Karpas-422 (cell line): ENCODE measurements around the gene LZTR1. TPM values are rescaled to one million over a fixed set of nuclear protein-coding genes. Genes with fewer than 3 reads are reported as not detected.

ENCODE experiments used
- DNase-seq: peaks from one replicate; pipeline ENCODE4 v3.0.0-alpha.2; 2015
- H2AFZ ChIP-seq: fragments of 200-600 bp; sonication (generic); 2 replicates; pipeline ENCODE4 v1.6.1; 2014; ENCODE audit warnings: antibody characterized with exemption, low read length, mixed read lengths
- H3K27ac ChIP-seq: fragments of 200-600 bp; sonication (generic); 2 replicates; pipeline ENCODE4 v1.5.1; 2014; ENCODE audit warnings: mild to moderate bottlenecking, low read length, moderate library complexity
- H3K27me3 ChIP-seq: fragments of 200-600 bp; sonication (generic); 2 replicates; pipeline ENCODE4 v1.6.1; 2014; ENCODE audit warnings: low read length, mixed read lengths
- H3K36me3 ChIP-seq: fragments of 200-600 bp; sonication (generic); 2 replicates; pipeline ENCODE4 v1.6.1; 2014; ENCODE audit warnings: low read length, mixed read lengths; ENCODE audit not compliant: insufficient read depth
- H3K4me1 ChIP-seq: fragments of 200-600 bp; sonication (generic); 2 replicates; pipeline ENCODE4 v1.6.1; 2014; ENCODE audit warnings: mild to moderate bottlenecking, low read length, mixed read lengths
- H3K4me2 ChIP-seq: fragments of 200-600 bp; sonication (generic); 2 replicates; pipeline ENCODE4 v1.6.1; 2014; ENCODE audit warnings: low read length, low read depth, mild to moderate bottlenecking; ENCODE audit not compliant: poor library complexity, severe bottlenecking
- H3K4me3 ChIP-seq: fragments of 200-600 bp; sonication (generic); 2 replicates; pipeline ENCODE4 v1.5.1; 2014; ENCODE audit warnings: mild to moderate bottlenecking, antibody characterized with exemption, low read length, mixed read lengths
- H3K79me2 ChIP-seq: fragments of 200-600 bp; sonication (generic); 2 replicates; pipeline ENCODE4 v1.6.1; 2014; ENCODE audit warnings: mild to moderate bottlenecking, low read length, mixed read lengths
- H3K9ac ChIP-seq: fragments of 200-600 bp; sonication (generic); 2 replicates; pipeline ENCODE4 v1.6.0; 2014; ENCODE audit warnings: low read length
- H3K9me2 ChIP-seq: fragments of 200-600 bp; sonication (generic), shearing (Covaris generic); replicated peaks from 2 replicates; pipeline ENCODE4 v1.6.0; 2014; ENCODE audit warnings: mild to moderate bottlenecking, low read length, moderate library complexity; ENCODE audit not compliant: insufficient read depth
- H3K9me3 ChIP-seq: fragments of 300-700, 200-600 bp; sonication (generic); 2 replicates; pipeline ENCODE4 v1.6.1; 2014; ENCODE audit warnings: low read length, mixed read lengths
- H4K20me1 ChIP-seq: fragments of 200-600 bp; sonication (generic); 2 replicates; pipeline ENCODE4 v1.6.1; 2014; ENCODE audit warnings: mild to moderate bottlenecking, antibody characterized with exemption, low read length, low read depth; ENCODE audit not compliant: insufficient read depth
- total RNA-seq: library from RNA; depleted of rRNA; stranded (reverse); fragments of >200 nt; shearing (Covaris generic); gene quantifications from 2 replicates; pipeline ENCODE4 v1.2.3, GENCODE V29; 2014; ENCODE audit warnings: low replicate concordance

LZTR1 gene
- total RNA-seq, 1 experiment from 2014 or later = 22.4 TPM

DNA sequence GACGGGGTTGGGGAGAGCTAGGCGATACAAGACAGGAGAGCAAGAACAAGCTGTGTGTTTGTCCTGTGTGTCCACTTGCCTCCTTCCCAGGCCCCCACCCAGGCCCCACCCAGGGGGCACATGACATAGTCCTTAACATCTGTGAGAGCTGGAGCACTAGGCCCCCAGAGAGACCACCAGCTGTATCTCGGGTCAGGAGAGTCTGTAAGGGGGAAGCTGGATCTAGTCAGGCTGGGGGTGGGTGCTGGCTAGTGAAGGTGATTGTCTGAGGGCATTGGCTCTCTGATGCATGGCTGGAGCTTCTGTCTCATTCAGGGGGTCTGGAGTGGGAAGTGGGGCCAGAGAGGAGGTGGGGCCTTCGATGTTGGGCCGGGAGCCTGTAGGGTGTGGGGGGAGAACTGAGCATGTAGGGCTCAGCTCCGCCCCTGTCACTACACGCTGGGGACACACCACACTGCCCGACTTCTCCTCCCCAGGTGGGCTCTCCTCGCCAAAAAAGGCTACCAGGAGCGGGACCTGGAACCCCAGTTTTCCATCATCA, 33.4 kb downstream of the LZTR1 start:
- peak overlapping the region; percentile 61 for H3K9ac ChIP-seq
- no peaks in the 10 kb centered on the region for H4K20me1 ChIP-seq
- H3K79me2 ChIP-seq = no peaks in the 10 kb centered on the region
- no peaks in the 10 kb centered on the region for H3K9me3 ChIP-seq
- H2AFZ ChIP-seq = peak overlapping the region; percentile 55; the same call in 1 of the 2 replicates
- peak overlapping the region; percentile 68; the same call in 1 of the 2 replicates for H3K4me3 ChIP-seq
- H3K4me1 ChIP-seq = peaks cover 25% of the 10 kb centered on the region
- H3K27ac ChIP-seq = peak overlapping the region; percentile 53; the same call in 1 of the 2 replicates
- no peak for DNase-seq
- no peaks in the 10 kb centered on the region for H3K27me3 ChIP-seq
- H3K4me2 ChIP-seq = peak overlapping the region; percentile 82
- no peaks in the 10 kb centered on the region for H3K36me3 ChIP-seq
- H3K9me2 ChIP-seq = no peaks in the 10 kb centered on the region

DNA sequence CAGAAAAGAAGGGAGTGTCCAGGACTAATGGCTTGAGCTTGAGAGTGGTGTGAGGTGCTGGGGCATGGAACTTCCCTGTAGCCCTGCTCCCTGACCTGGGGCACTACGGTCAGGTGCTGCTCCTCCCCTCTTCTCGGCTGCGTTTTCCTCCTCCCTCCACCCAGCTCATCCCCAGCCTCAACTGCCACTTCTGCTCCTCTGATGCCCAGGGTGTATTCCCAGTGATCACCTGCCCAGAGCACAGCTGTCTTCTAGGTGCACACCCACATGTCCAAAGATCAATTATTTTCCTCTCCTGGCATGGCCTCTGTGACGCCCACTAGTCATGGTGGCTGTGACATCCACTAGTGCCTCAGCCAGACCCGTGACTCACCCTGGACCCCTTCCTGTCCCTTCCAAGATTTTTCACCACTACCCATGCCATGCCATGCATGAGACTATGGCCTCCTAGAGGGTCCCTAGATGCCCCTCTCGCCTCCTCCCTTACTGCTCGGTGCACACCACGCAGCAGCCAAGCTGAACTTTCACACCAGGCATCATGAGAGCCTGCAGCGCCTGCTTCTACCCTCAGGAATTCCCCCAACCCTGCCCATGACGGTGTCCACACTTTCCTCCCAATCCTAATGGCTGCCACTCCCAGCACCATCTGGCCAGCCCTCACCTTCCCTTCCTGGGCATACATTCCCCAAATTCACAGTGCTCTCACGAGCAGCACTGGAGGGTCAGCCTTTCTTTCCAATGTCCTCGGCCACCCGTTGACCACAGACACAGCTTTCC, 34.7 kb downstream of the LZTR1 start:
- Histone ChIP-seq H3K4me2 (no peak overlapping the region), H3K27me3 (no peaks in the 10 kb centered on the region)

DNA sequence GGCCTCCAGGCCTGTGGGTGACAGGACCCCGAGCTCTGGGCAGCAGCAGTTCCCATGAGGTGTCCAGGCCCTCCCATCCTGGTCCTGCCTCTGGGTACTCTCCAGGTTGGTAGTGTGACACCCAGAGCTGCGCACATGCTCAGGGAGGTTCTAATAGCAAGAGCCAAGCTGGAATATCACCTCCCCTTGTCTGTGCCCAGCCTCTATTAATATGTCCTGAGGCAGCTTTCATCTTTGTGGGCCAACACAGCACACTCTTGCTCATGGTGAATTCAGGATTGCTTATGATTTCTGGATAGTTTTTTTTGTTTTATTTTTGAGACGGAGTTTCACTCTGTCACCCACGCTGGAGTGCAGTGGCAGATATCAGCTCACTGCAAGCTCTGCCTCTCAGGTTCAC, 36.2 kb downstream of the LZTR1 start:
- Histone ChIP-seq H3K79me2 (no peaks in the 10 kb centered on the region), H2AFZ (no peak overlapping the region), H4K20me1 (no peaks in the 10 kb centered on the region), H3K27me3 (no peaks in the 10 kb centered on the region), H3K27ac (no peak overlapping the region), H3K36me3 (no peaks in the 10 kb centered on the region), H3K4me2 (no peak overlapping the region), H3K4me1 (peaks cover 23% of the 10 kb centered on the region), H3K9me2 (no peaks in the 10 kb centered on the region), H3K4me3 (no peak overlapping the region), H3K9ac (no peak overlapping the region), H3K9me3 (no peaks in the 10 kb centered on the region)
- no peak for DNase-seq

More for the DNA sequence above, 34.7 kb downstream of the LZTR1 start:
- no peak overlapping the region for H3K4me3 ChIP-seq
- no peak overlapping the region for H2AFZ ChIP-seq
- H3K9me2 ChIP-seq = no peaks in the 10 kb centered on the region
- no peaks in the 10 kb centered on the region for H3K79me2 ChIP-seq
- no peaks in the 10 kb centered on the region for H3K36me3 ChIP-seq
- no peak overlapping the region for H3K27ac ChIP-seq
- H3K9me3 ChIP-seq = no peaks in the 10 kb centered on the region
- peaks cover 25% of the 10 kb centered on the region for H3K4me1 ChIP-seq
- no peaks in the 10 kb centered on the region for H4K20me1 ChIP-seq
- H3K9ac ChIP-seq = no peak overlapping the region
- DNase-seq = no peak

DNA sequence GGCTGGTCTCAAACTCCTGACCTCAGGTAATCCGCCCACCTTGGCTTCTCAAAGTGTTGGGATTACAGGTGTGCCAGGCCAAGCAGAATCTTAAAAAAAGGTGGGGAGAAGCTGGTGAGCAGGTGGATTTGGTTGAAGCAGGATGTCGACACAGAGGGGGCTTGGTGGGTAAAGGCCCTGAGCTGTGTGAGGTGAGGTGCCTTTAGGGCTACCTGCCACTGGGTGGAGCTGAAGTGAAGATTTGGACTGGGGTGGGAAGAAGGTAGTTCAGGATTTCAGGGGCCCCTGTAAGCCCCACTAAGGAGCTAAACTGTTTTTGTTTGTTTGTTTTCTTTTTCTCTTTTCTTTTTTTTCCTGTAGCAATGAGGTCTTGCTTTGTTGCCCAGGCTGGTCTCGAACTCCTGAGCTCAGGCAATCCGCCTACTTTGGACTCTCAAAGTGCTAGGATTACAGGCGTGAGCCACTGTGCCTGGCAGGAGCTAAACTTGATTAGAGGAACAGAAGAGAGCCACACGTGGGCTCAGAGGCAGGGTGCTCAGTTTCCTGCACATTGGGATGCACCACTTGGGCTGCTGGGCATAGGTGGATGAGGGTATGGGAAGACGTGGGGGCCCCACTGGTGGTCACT, 38.8 kb downstream of the LZTR1 start:
- Histone ChIP-seq H3K79me2 (no peaks in the 10 kb centered on the region), H3K9ac (no peak overlapping the region), H3K36me3 (no peaks in the 10 kb centered on the region), H3K27ac (no peak overlapping the region), H3K9me2 (no peaks in the 10 kb centered on the region), H3K9me3 (no peaks in the 10 kb centered on the region), H3K4me1 (no peaks in the 10 kb centered on the region), H3K4me3 (no peak overlapping the region), H2AFZ (no peak overlapping the region), H3K4me2 (no peak overlapping the region), H3K27me3 (no peaks in the 10 kb centered on the region), H4K20me1 (no peaks in the 10 kb centered on the region)
- peak; percentile 78 for DNase-seq

DNA sequence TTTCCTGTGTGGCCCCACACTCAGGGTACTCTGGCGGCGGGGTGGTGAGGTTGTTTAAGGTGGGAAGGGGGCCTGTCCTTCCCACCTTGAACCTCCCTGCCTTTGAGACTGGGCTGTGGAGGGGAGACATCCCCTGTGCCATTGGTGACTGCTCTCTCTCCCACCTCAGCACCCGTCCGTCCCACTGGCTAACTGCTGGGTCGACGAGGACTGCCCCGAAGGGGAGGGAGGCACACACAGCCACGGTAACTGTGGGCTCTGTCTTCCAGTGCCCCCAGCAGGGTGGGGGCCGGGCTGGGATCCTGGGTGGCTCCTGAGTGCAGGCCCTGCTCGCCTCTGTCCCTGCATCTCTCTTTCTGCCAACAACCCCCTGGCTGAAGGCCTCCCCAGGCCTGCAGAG, 40.4 kb downstream of the LZTR1 start:
- H3K9ac ChIP-seq = no peak overlapping the region
- no peaks in the 10 kb centered on the region for H3K27me3 ChIP-seq
- H3K9me3 ChIP-seq = no peaks in the 10 kb centered on the region
- no peak overlapping the region for H3K4me3 ChIP-seq
- no peak overlapping the region for H3K4me2 ChIP-seq
- no peak for DNase-seq
- no peaks in the 10 kb centered on the region for H3K36me3 ChIP-seq
- H3K4me1 ChIP-seq = no peaks in the 10 kb centered on the region
- H3K9me2 ChIP-seq = no peaks in the 10 kb centered on the region
- H2AFZ ChIP-seq = no peak overlapping the region
- no peaks in the 10 kb centered on the region for H4K20me1 ChIP-seq
- H3K79me2 ChIP-seq = no peaks in the 10 kb centered on the region
- H3K27ac ChIP-seq = no peak overlapping the region

DNA sequence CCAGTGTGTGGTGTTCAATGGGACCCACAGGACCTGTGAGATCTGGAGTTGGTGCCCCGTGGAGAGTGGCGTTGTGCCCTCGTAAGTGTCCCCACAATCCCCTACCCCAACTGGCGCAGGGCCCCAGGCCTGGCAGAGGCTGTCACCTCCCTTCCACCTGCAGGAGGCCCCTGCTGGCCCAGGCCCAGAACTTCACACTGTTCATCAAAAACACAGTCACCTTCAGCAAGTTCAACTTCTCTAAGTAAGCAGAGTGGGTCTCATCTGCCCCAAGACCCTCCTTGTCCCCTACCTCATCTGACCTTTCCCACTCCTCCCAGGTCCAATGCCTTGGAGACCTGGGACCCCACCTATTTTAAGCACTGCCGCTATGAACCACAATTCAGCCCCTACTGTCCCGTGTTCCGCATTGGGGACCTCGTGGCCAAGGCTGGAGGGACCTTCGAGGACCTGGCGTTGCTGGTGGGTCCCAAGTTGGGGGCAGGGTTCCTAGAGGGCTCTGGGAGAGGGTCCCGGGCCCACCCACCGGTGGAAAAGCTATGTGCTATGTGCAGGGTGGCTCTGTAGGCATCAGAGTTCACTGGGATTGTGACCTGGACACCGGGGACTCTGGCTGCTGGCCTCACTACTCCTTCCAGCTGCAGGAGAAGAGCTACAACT, 41.0 kb downstream of the LZTR1 start:
- Histone ChIP-seq H3K9me2 (no peaks in the 10 kb centered on the region), H3K27ac (no peak overlapping the region), H3K4me2 (no peak overlapping the region), H3K9ac (no peak overlapping the region), H2AFZ (no peak overlapping the region), H3K4me1 (no peaks in the 10 kb centered on the region), H3K4me3 (no peak overlapping the region), H3K9me3 (no peaks in the 10 kb centered on the region), H3K36me3 (no peaks in the 10 kb centered on the region), H3K27me3 (no peaks in the 10 kb centered on the region), H4K20me1 (no peaks in the 10 kb centered on the region), H3K79me2 (no peaks in the 10 kb centered on the region)
- peak; percentile 60 for DNase-seq

DNA sequence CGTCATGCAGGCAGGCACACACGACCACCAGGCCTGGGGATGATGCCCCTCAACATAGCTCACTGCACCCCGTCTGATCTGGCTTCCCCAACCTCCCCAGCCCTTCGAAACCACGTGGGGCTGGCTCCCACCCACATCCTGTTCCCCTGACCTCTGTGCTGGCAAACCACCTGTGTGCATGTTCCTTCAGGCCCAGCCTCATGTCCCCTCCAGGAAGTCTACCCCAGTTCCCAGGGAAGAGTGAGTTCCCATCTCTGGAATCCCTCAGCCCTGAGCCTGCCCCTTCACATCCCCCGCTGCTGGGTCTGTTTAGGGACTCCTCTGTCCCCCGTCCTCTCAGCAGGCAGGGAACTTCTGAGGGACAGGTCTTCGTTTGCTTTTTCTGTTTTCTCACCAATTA, 43.2 kb downstream of the LZTR1 start:
- no peaks in the 10 kb centered on the region for H4K20me1 ChIP-seq
- H3K27ac ChIP-seq = no peak overlapping the region
- H3K4me3 ChIP-seq = no peak overlapping the region
- H3K9me2 ChIP-seq = no peaks in the 10 kb centered on the region
- H3K4me1 ChIP-seq = no peaks in the 10 kb centered on the region
- H3K79me2 ChIP-seq = no peaks in the 10 kb centered on the region
- no peaks in the 10 kb centered on the region for H3K9me3 ChIP-seq
- no peak overlapping the region for H3K9ac ChIP-seq
- H3K4me2 ChIP-seq = no peak overlapping the region
- no peaks in the 10 kb centered on the region for H3K27me3 ChIP-seq
- no peak for DNase-seq
- H3K36me3 ChIP-seq = no peaks in the 10 kb centered on the region
- H2AFZ ChIP-seq = no peak overlapping the region
